HG02840 (cell line): ENCODE results near the gene UBE2G2.

ENCODE experiments used
- ATAC-seq: cut with Tn5 transposase; IDR thresholded peaks from one replicate; pipeline ENCODE4 v1.9.1; 2021; ENCODE audit warnings: mild to moderate bottlenecking, moderate library complexity, moderate number of reproducible peaks; ENCODE audit not compliant: unreplicated experiment, low FRiP score

Gene UBE2G2

DNA sequence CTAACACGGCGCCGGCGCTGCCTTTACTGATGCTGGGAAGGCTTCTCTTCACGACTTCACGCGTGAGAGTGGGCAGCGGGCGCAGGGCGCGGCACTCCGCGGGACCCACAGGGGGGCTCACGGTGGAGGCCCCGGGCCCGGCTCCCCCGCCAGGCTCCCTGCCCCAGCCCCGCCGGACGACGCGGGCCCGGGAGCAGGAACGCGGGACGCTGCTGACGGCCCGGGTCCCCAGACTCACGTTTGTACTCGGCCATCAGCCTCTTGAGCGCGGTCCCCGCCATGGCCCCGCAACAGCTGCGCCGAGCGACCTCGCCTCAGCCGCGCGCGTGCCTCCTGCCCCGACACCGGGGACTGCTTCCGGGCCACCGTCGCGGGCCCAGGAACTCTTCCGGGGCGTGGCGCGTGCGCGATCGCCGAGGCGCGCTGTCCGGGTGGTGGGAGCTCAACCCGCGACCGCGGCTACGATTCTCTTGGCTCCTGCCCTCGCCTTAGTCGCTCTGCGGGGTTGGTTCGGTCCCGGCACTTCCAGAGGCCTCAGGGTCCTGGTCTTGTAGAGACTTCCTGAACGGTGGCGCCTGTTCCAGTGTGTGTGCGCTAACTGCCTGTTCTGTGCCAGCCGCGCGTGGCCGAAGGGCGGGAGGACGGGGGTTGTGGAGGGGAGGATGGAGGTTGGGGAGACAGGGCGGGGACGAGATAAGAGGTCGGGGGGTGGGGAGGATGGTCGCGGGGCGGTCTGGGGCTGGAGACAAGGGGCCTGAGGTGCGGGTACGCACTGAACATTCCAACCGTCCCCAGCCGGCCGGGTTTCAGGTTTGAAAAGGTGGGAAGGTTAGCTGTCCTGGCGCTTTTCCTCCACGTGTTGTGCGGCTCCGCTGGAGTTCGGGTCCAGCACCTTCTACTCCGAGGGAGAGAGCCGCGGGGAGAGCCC is at the start of gene UBE2G2:
UBE2G2 (minus strand) TSS at position 353 of the 928 bp plus-strand sequence; CDS start at position 281, 72 bp downstream.
- ATAC-seq, result peak; percentile 83

DNA sequence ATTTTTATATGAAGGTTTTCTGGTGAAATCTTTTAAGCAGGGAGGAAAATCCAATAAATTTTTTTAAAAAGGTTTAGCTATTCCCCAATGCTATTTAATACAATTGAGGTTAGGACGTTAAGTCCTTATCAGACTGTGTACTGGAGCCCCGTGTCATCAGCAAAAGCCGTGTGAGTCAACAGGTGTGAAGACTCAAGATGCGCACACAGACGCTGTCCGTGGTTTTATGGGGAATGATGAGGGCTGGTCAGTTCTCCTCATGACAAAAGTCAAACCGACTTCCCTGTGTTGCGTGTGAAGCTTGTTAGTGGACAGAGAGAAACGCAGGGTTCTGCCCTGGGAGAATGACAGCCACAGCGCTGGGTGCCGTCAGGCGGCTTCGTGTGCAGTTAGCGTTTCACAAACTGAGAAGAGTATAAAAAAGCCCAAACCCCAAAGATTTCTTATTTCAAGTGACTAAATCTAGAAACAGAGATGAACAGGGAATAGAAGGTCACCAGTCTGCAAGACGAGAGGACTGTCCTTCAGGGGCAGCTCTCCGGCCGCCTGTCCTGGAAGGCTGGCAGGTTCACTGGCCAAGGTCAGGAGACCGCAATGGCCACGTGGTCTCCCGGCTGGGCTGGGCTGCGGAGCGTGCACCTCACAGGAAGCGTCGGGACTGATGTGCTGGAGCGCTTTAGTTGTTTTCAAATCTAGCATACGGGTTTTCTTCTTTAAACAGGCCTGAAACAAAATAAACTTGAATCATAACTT is 49.5 kb upstream of the UBE2G2 start:
- ATAC-seq, result no peak

DNA sequence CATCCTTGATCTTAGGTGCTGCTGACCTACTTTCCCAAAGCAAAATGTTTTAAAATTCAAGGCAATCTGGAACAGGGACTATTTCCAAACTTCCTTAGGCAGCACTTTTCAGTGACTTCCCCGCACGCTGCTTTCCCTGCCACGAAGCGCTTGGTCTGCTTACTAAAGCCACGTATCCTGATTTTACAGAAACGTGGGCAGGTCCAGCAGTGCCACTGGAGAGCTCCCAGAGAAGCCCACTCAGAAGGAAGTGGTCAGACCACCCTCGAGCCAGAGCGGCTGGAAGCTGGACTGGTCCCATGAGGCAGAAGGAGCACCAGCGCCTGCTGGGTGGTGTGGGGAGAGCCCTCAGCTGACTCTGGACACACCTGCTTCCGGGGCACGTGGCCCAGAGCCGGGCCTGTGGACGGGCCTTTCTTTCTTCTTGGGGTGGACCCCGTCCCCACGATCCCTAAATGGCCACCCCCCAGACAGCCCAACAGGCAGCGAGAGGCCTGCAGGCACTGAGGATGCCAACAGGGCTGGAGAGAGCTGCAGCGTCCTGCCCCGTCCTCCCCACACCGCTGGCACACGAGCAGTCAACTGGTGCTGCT is 48.7 kb upstream of the UBE2G2 start:
- no peak for ATAC-seq

DNA sequence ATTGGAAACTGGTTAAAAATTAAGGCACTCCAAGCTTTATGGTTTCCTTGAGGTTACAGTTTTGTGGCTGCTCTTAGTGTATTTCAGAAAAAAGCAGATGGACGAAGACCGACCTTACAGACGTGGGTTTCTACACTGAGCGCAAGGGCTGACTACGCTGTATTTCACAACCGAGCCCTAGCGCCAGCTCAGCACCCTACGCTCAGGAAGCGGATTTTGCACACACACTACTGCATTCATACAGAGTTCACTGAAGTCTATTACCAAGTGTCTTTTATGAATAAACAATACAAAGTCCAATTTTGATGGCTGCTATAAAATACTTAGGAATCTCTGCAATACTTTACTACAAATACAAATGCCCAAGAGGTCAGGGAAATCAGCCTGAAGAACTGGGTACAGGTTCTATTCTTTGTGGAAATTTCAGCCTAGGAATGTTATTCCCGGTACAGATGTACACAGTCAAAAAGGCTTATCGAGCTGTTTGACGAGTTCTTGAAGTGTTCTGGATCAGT is 48.1 kb upstream of the UBE2G2 start:
- ATAC-seq, result no peak

- no peak for ATAC-seq
These were observed 47.4 kb upstream of the UBE2G2 start for GRCh38 chr21:44848821-44849521.

DNA sequence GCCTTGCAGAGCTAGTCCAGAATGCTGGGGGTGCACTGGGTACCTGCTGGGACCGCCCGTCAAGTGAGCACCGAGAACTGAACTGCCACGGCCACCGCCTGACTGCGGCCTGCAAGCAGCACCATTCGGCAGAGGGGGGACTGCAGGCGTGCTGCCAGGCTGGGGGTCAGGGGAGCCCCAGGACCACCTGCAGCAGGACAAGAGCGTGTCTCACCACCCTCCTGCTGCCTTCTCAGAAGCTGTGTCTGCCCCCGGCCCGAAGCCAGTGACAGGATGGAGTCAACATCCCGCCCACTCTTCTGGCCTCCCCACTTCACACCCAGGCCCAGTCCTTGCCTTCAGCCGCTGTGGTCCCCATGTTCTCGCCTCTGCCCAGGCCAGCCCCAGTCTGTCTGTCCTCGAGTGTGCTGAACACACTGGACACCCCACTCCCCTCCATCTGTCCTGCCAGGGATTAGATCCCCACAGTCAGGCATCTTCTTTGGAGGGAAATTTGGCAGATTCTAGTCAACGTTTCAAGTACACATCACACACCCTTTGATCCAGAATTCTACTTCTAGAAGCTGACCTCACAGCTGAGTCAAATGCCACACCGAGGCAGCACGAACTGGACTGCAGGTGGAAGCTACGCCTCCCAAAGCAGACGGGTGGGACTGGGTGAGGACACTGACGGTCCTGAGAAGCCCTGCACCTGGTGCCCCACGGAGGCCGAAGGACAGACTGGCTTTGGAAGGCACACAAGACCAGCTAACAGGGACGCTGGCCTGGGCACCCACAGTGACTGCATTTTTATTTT is 45.8 kb upstream of the UBE2G2 start:
- ATAC-seq, result no peak

DNA sequence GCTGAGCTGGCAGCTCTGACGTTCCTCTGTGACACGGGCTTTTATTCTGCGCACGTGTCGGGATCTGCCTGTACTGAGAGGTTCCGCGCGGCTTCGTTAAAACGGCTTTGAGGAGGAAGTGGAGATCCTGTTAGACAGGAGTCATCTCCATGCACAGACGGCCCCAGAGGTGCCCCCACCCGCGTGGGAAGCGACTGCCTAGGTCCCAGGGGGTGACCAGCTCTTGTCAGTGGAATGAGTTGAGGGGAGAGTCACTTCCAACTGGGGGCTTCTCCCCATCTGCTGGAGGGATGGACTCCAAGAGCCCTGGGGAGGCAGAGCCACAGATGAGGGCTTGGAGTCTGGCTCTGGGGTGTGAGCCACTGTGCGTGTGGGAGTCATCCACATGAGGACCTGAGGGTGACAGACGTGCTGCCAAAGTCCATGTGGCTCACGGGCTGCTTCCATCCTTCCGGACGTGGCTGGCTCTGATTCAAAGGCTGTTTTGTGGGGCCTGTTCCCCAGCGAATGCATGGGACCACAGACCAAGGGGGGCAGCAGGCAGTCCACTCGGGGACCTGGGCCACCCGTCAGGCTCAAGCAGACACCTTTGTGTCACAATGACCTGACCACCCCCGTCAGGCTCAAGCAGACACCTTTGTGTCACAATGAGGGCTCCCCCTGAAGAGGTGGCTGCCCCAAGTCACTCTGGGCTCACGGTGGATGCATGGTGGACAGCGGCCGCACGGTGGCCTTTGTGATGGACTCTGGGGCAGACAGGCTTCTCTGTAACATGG is 45.1 kb upstream of the UBE2G2 start:
- ATAC-seq, result no peak

DNA sequence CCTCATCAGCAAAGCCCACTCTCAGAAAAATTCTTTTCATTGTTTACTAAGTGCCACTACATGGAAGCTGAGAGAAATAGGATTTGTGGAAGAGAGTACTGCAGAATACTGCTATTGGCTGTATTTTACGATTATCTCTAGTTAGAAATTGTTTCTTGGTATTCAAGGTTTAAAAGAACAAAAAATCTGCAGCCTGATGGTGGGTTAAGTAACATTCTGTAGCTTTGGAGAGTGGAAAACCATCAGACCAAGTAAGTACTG is 44.5 kb upstream of the UBE2G2 start:
- no peak for ATAC-seq

DNA sequence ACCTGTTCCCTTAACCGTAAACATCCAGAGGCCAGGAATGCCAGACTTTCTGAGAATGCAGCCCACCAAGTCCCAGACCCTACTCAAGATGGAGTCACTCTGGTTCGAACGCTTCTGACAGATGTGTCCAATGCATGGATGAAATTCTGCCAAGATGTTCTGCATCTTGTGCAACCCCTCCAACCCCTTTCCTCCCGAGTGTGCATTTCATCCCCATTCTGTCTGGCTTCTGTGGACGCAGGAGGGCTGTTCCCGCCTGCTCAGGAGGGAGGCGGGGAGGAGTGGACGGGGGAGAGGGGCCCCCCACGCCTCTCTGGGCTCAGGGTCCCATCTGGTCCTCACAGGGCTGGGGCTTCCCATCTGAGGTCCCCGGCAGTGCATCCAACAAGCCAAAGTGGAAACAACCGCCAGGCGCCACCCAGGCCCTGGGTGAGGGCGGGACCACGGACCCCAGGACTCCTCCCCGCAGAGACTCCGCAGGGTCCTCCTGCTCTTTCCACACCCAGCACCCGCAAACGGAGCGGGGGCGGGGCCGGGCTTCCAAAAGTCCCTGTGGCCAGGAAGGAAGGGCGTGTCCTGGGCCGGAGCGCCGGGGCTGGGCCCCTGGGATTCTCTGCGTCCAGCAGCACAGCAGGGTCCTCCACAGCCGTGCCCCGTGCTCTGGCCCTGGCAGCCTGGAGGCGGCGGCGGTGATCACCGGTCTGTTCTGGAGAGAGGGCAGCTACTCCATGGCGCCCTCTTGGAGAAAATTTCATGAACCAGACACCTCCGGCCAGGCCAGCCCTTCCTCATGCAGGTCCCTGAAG is 44.0 kb upstream of the UBE2G2 start:
- ATAC-seq, result no peak

- no peak for ATAC-seq
These were observed 42.6 kb upstream of the UBE2G2 start for GRCh38 chr21:44844256-44844655.

- ATAC-seq, result no peak
These were observed 41.3 kb upstream of the UBE2G2 start for GRCh38 chr21:44842721-44843445.

DNA sequence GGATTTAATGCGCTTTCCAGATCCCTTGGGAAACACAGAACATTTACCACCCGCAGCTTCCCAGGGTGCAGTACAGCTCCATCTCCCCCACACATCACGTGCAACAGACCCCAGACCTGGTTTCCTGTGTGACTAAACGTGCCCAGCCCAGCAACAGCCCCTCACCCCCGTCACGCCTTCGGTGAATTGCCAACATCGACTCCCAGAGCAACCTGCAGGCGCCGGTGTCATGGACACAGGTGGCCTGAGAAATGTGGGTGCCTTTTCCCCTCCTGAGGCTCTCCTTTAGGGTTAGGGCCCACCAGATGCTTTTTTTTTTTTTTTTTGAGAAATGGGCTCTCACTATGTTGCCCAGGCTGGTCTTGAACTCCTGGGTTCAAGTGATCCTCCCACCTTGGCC is 40.5 kb upstream of the UBE2G2 start:
- no peak for ATAC-seq

DNA sequence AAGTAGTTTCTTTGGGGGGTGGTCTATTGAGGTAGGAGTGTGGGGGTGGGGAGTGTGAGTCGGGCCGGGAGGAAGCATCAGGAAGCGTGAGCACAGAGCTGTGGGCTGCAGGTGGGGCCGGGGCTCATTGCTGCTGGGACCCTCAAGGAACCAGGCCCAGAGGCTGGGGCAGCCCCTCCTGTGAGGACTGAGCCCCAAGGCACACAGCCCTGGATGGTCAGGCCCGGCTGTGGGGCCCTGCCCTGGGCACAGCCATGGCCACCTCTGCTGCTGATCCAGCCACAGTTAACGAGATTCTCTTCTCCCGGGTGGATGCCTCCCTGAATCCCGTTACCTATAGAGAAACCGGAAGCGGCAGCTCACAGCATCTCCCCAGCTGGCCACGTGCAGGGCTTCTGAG is 39.2 kb upstream of the UBE2G2 start:
- no peak for ATAC-seq

DNA sequence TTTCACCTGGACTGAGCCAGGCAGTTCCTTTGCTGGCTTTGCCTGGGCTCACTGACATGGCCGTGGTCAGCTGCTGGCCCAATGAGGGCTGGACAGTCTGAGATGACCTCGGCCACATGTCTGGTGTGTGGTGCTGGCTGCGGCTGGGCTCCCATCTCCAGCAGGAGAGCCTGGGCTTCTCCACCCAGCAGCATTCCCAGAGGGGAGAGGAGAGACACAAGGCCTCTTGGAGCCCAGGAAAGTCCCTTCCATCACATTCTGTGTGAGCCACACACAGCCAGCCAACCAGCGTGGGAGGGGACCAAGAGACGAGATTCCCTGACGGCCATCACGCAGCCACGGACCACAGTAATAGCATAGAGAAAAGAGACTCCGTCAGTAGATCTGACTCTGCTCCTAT is 37.3 kb upstream of the UBE2G2 start:
- ATAC-seq, result no peak

- ATAC-seq, result no peak
These were observed 36.6 kb upstream of the UBE2G2 start for GRCh38 chr21:44838039-44838895.

- no peak for ATAC-seq
These were observed 35.9 kb upstream of the UBE2G2 start for GRCh38 chr21:44837537-44837936.
